Measurements from ENCODE around the gene KCNK3.
"Not testable (repeated sequence)": the region's sequence is repeated elsewhere in the genome, so short reads cannot be mapped to it uniquely, and the experiment has no call there.

Gene KCNK3

GRCh38 chr2:26760991-26761390 lies 68.5 kb downstream of the KCNK3 start:
- not testable (repeated sequence) for DNase-seq

- no peak for DNase-seq
Measured at GRCh38 chr2:26763019-26763418, 70.5 kb downstream of the KCNK3 start.

- DNase-seq, result peak; percentile 87
Measured at GRCh38 chr2:26764078-26764887, 71.8 kb downstream of the KCNK3 start, which contains the start of gene SLC35F6. Gene SLC35F6 (plus strand): TSS chr2:26764284. CDS start chr2:26764350, 66 bp downstream.

GRCh38 chr2:26764906-26765305 lies 72.4 kb downstream of the KCNK3 start:
- no peak for DNase-seq

- no peak for DNase-seq
Measured at GRCh38 chr2:26765475-26766200, 73.1 kb downstream of the KCNK3 start.

GRCh38 chr2:26767129-26767528 lies 74.6 kb downstream of the KCNK3 start:
- no peak for DNase-seq

GRCh38 chr2:26767894-26768487 lies 75.5 kb downstream of the KCNK3 start:
- DNase-seq, result no peak

GRCh38 chr2:26768759-26769088 lies 76.2 kb downstream of the KCNK3 start:
- DNase-seq, result no peak

- peak; percentile 98 for DNase-seq
Measured at GRCh38 chr2:26769089-26769761, 76.7 kb downstream of the KCNK3 start.

- DNase-seq, result peak; percentile 53
Measured at GRCh38 chr2:26770986-26771586, 78.6 kb downstream of the KCNK3 start.

- peak; percentile 81 for DNase-seq
Measured at GRCh38 chr2:26772064-26773001, 79.8 kb downstream of the KCNK3 start.

GRCh38 chr2:26776195-26776800 lies 83.8 kb downstream of the KCNK3 start:
- no peak for DNase-seq

GRCh38 chr2:26778098-26778497 lies 85.6 kb downstream of the KCNK3 start:
- DNase-seq, result no peak

- DNase-seq, result peak; percentile 35
Measured at GRCh38 chr2:26778507-26778906, 86.0 kb downstream of the KCNK3 start.

- DNase-seq, result peak; percentile 43
Measured at GRCh38 chr2:26780203-26780760, 87.8 kb downstream of the KCNK3 start.
